Measurements from ENCODE around the gene SLC26A1.

- TF ChIP-seq POLR2A (IDR thresholded peaks at IDR 0.05; ENCODE audit: low read depth, low read length): no peak
- no peak for TF ChIP-seq CTCF (IDR thresholded peaks at IDR 0.05; ENCODE audit: extremely low read depth in 1 of 2, insufficient read depth in 1 of 2, low read depth in 1 of 2, low read length in 2 of 2)
- TF ChIP-seq EZH2 (IDR thresholded peaks at IDR 0.05; ENCODE audit: borderline replicate concordance, low read depth, low read length, severe bottlenecking): no peak
- TF ChIP-seq POLR2AphosphoS5 (IDR thresholded peaks at IDR 0.05; ENCODE audit: insufficient read depth, low read depth, low read length): no peak
- no peak for TF ChIP-seq JUN (IDR thresholded peaks at IDR 0.05; ENCODE audit: borderline replicate concordance, insufficient read depth, insufficient read length, low read depth)
- no peak for TF ChIP-seq MAX (IDR thresholded peaks at IDR 0.05; ENCODE audit: insufficient read depth, insufficient read length)
These were observed 2.3 kb upstream of the SLC26A1 start for GRCh38 chr4:995311-996026.

All from endothelial cell of umbilical vein (primary cell).